Neutrophil (primary cell): Measurements from ENCODE around the gene AGAP2.

Source experiments
- H3K27ac ChIP-seq: fragments of 200-600 bp; sonication (generic); 2 replicates; pipeline ENCODE4 v1.5.1; 2016; ENCODE audit warnings: mild to moderate bottlenecking, moderate library complexity
- H3K27me3 ChIP-seq: fragments of 200-600 bp; sonication (generic); 2 replicates; pipeline ENCODE4 v1.6.0; 2016; ENCODE audit warnings: mild to moderate bottlenecking
- H3K36me3 ChIP-seq: fragments of 200-600 bp; sonication (generic); 2 replicates; pipeline ENCODE4 v1.5.1; 2017
- H3K4me1 ChIP-seq, 2 experiments: fragments of 200-600 bp in 1 of 2; sonication (generic) in 1 of 2; 1 replicate in 1 of 2; 2 replicates in 1 of 2; pipeline versions ENCODE4 v1.5.1 to v1.6.1; 2013 to 2016; ENCODE audit warnings: low read depth in 1 of 2, low read length in 1 of 2, mild to moderate bottlenecking in 1 of 2, moderate library complexity in 1 of 2; ENCODE audit not compliant: control insufficient read depth in 1 of 2, insufficient read depth in 1 of 2
- H3K4me3 ChIP-seq, 2 experiments: fragments of 200-600 bp in 1 of 2; sonication (generic) in 1 of 2; 1 replicate in 1 of 2; 2 replicates in 1 of 2; pipeline ENCODE4 v1.5.1; 2013 to 2016; ENCODE audit warnings: low read depth in 1 of 2, low read length in 1 of 2, mild to moderate bottlenecking in 1 of 2, moderate library complexity in 1 of 2
- H3K9me3 ChIP-seq: fragments of 200-600 bp; sonication (generic); 2 replicates; pipeline ENCODE4 v1.5.1; 2016
- CTCF ChIP-seq: fragments of 200-600 bp; sonication (generic); IDR thresholded peaks from 2 replicates; pipeline ENCODE4 v1.5.1; 2016; ENCODE audit warnings: antibody characterized with exemption

The AGAP2 gene

GRCh38 chr12:57767305-57767698, 28.8 kb upstream of the AGAP2 start:
- Histone ChIP-seq H3K27me3 (peaks cover 65% of the 10 kb centered on the region), H3K27ac (no peak overlapping the region), H3K4me1 (peaks cover 35 to 39% of the 10 kb centered on the region in 2 experiments)

GRCh38 chr12:57766464-57767304, 28.1 kb upstream of the AGAP2 start, which contains the start of gene CYP27B1:
CYP27B1 (minus strand) TSS chr12:57767078; CDS start chr12:57767041, 37 bp downstream.
- no peaks in the 10 kb centered on the region for H3K36me3 ChIP-seq

More at GRCh38 chr12:57767305-57767698, 28.8 kb upstream of the AGAP2 start:
- Histone ChIP-seq H3K9me3 (no peaks in the 10 kb centered on the region), H3K4me3 (no peak overlapping the region), H3K36me3 (no peaks in the 10 kb centered on the region)
- TF ChIP-seq CTCF = no peak

GRCh38 chr12:57765698-57766463, 27.3 kb upstream of the AGAP2 start:
- Histone ChIP-seq H3K27me3 (peaks cover 73% of the 10 kb centered on the region), H3K27ac (no peak overlapping the region), H3K4me1 (peaks cover 27 to 28% of the 10 kb centered on the region in 2 experiments), H3K36me3 (no peaks in the 10 kb centered on the region), H3K4me3 (peak overlapping the region; percentile 26 to 47), H3K9me3 (no peaks in the 10 kb centered on the region)
- TF ChIP-seq CTCF = no peak

More at GRCh38 chr12:57766464-57767304, 28.1 kb upstream of the AGAP2 start, which contains the start of gene CYP27B1:
- H3K4me1 ChIP-seq = peaks cover 32% of the 10 kb centered on the region in 2 experiments
- H3K9me3 ChIP-seq = no peaks in the 10 kb centered on the region
- peak within 1 kb of the TSS in 1 of 2 experiments; percentile 47 for H3K4me3 ChIP-seq
- no peak within 1 kb of the TSS for H3K27ac ChIP-seq
- H3K27me3 ChIP-seq = peaks cover 71% of the 10 kb centered on the region
- TF ChIP-seq CTCF = no peak

GRCh38 chr12:57765003-57765697, 26.6 kb upstream of the AGAP2 start:
- H3K36me3 ChIP-seq = no peaks in the 10 kb centered on the region
- H3K4me3 ChIP-seq = peak overlapping the region; percentile 26 to 47
- no peaks in the 10 kb centered on the region for H3K9me3 ChIP-seq
- TF ChIP-seq CTCF = no peak
- peaks cover 73% of the 10 kb centered on the region for H3K27me3 ChIP-seq
- peaks cover 27 to 28% of the 10 kb centered on the region in 2 experiments for H3K4me1 ChIP-seq
- no peak overlapping the region for H3K27ac ChIP-seq

- Histone ChIP-seq H3K9me3 (no peaks in the 10 kb centered on the region), H3K27ac (no peak overlapping the region), H3K27me3 (peaks cover 73% of the 10 kb centered on the region), H3K4me3 (peak overlapping the region; percentile 26 to 47), H3K4me1 (peaks cover 27 to 28% of the 10 kb centered on the region in 2 experiments), H3K36me3 (no peaks in the 10 kb centered on the region)
- TF ChIP-seq CTCF = no peak
These were observed 26.1 kb upstream of the AGAP2 start for GRCh38 chr12:57764662-57765002.
